NCI-H748 (cell line): ENCODE data around the gene ZNF417.
"Not testable (repeated sequence)": the region's sequence is repeated elsewhere in the genome, so short reads cannot be mapped to it uniquely, and the experiment has no call there.

ENCODE experiments used
- DNase-seq: peaks from one replicate; lab custom pipeline; 2025; ENCODE audit not compliant: unreplicated experiment; lab: John Stamatoyannopoulos, UW

The ZNF417 gene

DNA sequence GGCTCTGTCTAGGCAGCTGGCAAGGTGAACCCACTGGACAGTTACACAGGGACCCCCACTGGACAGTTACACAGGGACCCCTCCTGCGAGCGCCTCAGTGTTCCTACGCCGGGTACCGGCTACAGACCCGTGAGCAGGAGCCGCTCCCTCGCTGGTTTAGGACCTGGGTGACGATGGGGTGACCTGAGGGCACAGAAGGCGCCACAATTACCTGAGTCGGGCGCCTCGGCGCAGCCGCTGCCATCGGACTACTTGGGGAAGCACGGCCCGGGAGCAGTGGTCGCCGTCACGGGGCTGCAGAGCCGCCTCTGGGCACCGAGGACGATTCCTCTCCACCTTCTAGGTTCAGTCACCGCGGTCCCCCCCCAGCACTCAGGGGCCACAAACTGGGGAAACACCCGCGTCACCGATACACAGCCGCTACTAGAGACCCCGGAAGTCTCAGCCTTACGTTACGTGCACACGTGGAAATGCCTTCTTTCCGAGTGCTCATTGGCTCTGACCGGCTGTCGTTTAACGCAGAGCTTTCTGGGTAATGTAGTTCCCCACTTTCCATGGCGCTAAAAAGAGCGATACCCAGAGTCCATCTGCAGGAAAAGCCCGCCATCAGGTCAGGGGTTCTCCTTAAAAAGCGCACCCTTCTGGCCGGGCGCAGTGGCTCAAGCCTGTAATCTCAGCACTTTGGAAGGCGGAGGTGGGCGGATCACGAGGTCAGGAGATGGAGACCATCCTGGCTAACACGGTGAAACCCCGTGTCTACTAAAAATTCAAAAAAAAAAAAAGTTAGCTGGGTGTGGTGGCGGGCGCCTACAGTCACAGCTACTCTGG lies at the start of gene ZNF417:
Gene ZNF417, minus strand, starts transcription at position 425 of the 828 bp plus-strand sequence. Its CDS starts 181 bp downstream, at position 244.
- peak; percentile 99 for DNase-seq

DNA sequence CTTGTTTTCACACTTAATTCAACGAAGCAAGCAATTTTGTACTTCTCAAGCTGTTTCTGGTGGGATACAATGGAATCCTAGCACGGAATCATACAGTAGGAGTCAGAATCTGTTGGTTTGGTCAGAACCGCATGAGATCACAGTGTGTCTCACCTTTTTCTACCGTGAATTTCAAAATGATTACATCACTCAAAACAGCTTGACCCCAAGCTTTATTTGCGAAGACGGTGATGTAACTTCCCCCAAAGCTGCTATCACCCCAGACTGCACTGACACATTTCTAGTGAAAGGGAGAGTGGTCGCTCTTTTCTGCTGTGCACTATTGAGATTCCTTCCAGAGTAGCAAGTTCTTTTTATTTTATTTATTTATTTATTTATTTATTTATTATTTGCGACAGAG lies 48.4 kb upstream of the ZNF417 start:
- DNase-seq, result no peak

DNA sequence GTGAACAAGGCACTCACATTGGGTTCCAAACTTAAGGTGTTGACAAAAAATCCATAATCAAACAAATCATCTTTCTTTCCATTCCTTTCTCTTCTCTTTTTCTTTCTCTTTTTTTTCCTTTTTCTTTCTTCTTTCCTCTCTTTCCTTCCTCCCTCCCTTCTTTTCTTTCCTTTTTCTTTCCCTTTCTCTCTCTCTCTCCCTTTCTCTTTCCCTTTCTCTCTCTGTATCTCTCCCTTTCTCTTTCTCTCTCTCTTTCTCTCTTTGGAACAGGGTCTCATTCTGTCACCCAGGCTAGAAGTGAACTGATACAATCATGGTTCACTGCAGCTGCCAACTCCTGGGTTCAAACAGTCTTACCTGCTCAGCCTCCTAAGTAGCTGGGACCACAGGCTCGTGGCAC lies 45.4 kb upstream of the ZNF417 start:
- no peak for DNase-seq

GRCh38 chr19:57954996-57955395 lies 38.6 kb upstream of the ZNF417 start:
- DNase-seq, result no peak

DNA sequence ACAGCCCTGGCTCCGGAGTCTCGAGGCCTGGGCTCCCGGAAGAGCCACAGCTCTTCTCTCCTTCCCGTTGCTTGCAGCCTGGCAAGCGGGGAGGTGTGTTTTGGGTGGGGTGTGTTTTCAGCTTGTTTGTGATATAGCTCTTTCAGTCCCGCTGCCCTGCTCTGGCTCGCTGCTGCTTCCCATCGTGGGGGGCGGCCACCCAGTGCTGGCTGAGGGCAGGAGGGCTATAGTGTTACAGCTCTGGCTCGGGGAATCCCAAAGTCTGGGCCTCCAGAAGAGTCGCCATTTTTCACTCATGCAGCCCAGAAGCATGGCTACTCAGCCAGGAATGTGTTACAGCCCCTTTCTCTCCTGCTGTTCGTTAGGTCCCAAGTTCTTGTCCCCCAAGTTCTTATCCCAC lies 33.3 kb upstream of the ZNF417 start:
- no peak for DNase-seq

DNA sequence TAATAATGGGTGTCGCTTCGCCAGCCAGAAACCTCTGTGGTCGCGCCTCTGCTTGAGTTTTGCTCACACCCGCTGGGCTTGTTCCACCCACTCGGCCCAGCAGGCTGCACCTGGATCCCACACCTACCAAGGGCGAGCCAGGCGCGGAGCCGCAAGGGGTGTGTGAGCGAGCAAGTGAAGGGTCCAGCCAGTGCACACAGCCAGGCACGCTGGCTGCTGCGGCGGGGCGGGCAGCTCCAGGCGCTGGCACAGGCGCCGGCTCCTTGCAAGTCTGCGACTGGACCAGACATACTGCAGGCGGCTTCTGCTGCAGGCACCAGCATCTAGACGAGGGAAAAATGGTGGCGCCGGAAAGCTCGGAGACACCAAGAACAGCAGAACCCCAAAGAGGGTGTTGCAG lies 32.9 kb upstream of the ZNF417 start:
- DNase-seq, result no peak

DNA sequence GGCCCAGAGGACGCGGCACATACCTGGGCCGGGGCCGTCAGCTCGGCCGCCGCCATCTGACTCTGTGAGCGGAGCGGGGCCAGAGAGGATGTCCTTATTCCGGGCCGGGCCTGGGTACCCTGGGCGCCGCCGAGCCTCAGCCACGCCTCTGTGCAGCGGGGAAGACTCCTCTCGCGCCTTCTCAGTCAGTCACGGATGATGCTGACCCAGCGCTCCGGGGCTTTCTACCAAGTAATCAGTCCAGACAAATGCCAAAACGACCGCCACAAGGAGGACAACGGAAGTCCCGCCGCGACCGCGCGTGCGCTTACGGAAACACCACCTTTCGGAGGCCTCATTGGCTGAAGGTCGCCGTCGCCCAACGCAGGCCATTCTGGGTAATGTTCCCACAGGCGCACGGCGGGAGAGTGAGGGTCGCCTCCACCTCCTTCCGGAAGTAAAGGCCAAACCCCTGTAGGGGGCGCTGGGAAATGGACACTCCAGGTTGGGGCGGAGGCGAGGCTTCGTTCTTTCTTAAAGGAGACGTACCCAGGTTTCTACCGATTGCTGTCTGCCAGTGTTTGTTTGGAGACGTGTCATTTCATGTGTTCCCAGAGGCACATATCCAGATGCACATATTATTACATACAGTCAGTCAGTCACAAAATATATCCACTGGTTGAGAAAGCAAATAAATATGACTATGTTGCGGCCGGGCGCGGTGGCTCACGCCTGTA lies 31.2 kb upstream of the ZNF417 start, which contains the start of gene ZNF256:
Gene ZNF256, minus strand, starts transcription at position 288 of the 716 bp plus-strand sequence. Its CDS starts 232 bp downstream, at position 56.
- peak; percentile 99 for DNase-seq

DNA sequence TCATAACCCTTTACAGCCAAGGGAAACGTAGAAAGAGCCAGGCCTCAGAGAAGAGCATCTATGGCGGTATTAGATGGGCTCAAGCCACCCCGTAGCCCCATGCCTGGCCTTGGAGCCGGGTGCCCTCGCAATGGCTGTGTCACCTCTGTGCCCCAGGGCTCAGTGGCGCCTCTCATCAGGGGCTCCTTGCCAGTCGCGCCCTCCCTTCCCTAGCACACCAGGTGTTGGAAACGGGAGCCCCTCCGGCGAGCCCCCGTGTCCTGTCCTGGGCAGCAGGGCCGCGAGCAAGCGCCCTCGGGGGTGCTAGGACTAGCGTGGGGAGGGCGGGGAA lies 30.7 kb upstream of the ZNF417 start:
- no peak for DNase-seq

DNA sequence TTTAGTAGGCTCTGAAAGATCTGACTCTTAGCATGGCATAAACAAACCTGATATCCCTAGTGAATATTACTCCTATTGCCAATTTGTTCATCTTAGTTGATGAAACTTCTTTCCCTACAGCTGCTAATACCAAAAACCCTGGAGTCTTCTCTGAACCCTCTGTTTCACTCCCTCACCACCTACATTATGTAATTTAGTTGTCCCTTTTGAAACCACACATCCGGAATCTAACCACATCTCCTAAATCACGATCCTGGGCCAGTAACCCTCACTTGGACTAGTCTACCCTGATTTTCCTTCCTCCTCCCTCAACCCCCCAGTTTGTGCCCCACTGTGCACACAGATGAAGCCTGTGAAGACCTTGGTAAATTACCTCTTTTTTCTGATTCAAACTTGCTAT lies 29.9 kb upstream of the ZNF417 start:
- no peak for DNase-seq

- DNase-seq, result no peak
Measured at GRCh38 chr19:57941593-57941992, 25.2 kb upstream of the ZNF417 start.

DNA sequence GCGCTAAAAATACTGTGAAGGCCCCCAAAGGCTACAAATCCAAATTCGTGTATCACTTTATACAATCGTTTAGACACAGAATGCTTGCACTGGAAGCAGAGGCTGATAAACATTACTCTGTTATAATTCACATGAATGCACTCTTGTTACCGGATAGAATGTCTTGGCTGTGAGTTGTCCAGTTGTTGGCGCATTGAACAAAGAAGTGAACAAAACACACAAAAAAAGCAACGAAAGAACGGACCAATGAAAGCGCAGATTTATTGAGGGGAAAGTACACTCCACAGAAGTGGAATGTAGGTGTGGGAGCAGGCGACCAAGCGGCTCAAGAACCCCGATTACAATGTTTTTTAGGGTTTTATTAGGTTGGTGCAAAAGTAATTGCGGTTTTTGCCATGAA lies 19.3 kb upstream of the ZNF417 start:
- DNase-seq, result no peak

- peak; percentile 94 for DNase-seq
Measured at GRCh38 chr19:57934820-57935665, 18.7 kb upstream of the ZNF417 start, which contains the start of gene ZNF418. TSS of gene ZNF418 (minus strand) at chr19:57935402. CDS start at chr19:57933822, 1,580 bp downstream.

DNA sequence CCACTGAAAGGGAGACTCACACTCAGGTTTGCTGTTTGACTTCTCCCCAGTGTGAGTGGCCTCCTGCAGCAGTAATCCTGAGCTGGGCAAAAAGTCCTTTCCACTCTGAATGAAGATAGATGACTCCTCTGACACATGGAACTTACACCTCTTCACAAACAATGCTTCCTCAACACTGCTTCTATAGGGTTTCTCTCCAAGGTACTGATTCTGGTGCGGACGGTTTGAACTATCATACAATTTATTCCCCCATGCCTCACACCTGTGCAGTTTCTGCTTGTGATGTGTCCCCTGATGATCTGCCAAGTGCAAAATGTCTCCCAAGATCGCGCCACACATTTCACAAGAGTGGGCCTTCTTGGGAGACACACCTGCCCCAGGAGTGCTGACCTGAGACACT lies 11.2 kb upstream of the ZNF417 start:
- DNase-seq, result no peak

DNA sequence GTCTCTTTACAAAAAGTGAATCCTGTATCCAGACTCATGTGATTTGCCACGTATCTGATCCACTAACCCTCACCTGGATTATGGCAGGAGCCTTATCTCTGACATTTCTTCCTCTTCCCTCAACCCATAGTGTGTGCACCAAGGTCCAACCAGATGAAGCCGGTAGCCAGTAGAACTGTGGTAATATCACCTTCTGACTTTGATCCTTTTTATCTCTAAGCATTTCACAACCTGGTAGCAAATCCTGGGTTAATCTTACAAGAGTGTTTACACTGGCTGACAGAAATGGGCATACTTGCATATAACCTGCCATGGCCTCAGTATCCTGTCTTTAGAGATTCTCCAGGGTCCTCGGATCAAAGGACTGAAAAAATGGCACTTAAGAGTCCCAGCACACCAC lies 1.9 kb downstream of the ZNF417 start:
- no peak for DNase-seq

- DNase-seq, result no peak
Measured at GRCh38 chr19:57907394-57907793, 9.0 kb downstream of the ZNF417 start.

DNA sequence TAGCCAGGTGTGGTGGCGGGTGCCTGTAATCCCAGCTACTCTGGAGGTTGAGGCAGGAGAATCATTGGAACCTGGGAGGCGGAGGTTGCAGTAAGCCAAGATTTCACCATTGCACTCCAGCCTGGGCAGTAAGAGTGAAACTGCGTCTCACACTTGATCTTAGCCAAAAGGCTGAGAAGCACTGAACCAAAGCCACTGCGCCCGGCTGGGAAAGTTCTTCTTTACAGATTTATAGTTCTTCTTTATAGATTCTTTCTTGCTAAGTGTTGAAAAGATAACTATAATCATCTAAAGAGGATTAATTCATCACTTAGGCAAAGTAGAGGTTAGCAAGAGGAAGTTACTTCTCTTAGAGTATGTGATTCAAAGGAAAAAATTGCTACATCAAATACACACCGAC lies 11.1 kb downstream of the ZNF417 start:
- DNase-seq, result no peak

DNA sequence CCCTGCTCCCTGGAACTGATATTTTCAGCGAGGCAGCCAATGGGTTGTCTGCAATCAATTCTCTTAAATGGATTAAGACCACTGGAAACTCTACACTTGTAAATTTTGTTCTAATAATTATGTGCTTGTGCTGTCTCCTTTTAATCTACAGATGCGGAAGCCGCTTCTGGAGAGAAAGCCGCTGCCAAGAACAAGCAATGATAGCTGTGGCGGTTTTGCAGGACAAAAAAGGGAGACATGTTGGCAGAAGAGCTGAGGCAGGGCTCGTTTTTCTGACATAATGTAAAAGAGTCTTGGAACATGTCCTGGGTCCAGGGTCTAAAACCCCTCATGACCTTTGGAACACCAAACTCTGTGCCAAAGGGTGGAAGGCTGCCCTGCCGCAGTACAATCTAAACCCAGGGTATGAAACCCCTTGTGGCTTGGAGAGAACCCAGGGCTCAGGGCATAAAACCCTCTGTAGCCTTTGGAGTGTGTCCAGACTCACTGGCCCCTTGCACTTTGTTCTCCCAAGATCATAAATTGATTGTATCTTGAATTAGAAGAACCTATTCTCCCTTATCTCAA lies 12.7 kb downstream of the ZNF417 start:
- no peak for DNase-seq

DNA sequence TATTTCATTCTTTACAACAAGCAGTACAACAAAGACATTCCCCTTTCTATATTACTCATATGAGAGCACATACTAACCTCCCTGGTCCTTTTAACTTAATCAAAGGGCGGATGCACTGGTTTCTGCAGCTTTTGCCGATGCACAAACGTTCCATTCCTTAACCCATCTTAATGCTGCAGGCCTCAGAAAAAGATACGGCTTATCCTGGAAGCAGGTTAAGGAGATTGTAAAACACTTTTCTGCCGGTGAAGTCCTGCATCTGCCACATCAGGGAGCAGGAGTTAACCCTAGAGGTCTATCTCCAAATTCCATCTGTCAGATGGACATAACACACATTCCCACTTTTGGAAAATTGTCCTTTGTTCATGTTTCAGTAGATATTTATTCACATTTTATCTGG lies 16.1 kb downstream of the ZNF417 start:
- no peak for DNase-seq

DNA sequence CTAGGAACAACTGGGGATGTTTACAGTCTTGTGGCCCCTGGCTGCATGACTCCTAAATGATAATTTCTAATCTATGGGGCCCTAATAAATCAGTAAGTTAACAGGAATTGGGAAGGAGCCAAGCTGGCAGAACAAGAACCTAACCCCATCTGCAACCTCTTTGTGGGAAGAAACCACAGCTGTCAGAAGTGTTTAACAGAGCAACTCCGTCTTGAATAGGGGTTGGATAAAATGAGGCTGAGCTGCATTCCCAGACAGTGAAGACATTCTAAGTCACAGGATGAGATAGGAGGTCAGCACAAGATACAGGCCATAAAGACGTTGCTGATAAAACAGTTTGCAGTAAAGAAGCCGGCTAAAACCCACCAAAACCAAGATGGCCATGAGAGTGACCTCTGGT lies 25.7 kb downstream of the ZNF417 start:
- DNase-seq, result not testable (repeated sequence)

DNA sequence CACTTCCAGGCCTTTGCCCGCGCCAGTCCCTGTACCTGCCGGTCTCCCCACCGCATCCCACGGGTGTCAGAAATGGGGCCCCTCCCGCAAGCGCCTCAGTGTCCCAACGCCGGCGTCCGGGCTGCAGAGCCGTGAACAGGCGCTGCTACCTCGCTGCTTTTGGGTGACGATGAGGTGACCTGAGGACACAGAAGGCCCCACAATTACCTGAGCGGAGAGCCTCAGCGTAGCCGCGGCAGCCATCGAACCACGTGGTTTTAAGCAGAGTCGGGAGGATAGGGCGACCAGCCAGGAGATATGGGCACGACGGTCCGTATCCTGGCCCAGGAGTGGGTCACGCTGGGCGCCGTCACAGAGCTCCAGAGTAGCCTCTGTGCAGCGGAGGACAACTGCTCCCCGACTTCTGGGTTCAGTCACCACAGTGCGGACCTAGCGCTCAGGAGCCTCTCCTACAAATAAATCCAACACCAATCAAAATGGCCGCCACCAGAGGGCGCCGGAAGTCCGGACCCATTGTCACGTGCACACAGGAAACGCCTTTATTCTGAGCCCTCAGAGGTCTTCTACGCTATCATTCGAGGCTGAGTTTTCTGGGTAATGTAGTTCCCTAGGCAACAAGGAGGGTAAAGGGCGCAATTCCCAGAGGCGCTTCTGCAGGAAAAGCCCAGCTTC lies 27.7 kb downstream of the ZNF417 start, which contains the start of gene ZNF814:
Gene ZNF814, minus strand, starts transcription at position 478 of the 672 bp plus-strand sequence. Its CDS starts 235 bp downstream, at position 243.
- DNase-seq, result peak; percentile 99
